HepG2 (cell line): ENCODE data around the gene MLLT10. TPM values are rescaled to one million over a fixed set of nuclear protein-coding genes. Genes with fewer than 3 reads are reported as not detected.
A peak's percentile ranks its signal among the peaks of the same experiment; 100 is the strongest.

ENCODE experiments used
- ARID5B ChIP-seq: IDR thresholded peaks from 2 replicates; pipeline ENCODE4 v1.4.0; 2020; ENCODE audit warnings: mild to moderate bottlenecking, missing genetic modification reagents
- BCL6 ChIP-seq: IDR thresholded peaks from 2 replicates; pipeline ENCODE4 v1.6.1; 2016; ENCODE audit warnings: missing genetic modification reagents, missing compliant biosample characterization
- CREB3 ChIP-seq: sonication (generic); formaldehyde crosslinking; IDR thresholded peaks from 2 replicates; pipeline ENCODE4 v1.5.0; 2020; ENCODE audit warnings: missing genetic modification reagents
- HDAC2 ChIP-seq: sonication (generic); formaldehyde crosslinking; IDR thresholded peaks from 2 replicates; pipeline ENCODE4 v1.4.0; 2020; ENCODE audit warnings: missing genetic modification reagents
- HMG20B ChIP-seq: conservative IDR thresholded peaks from 2 replicates; pipeline ENCODE4 v1.6.1; 2016; ENCODE audit warnings: missing genetic modification reagents, missing compliant biosample characterization
- ZMYM4 ChIP-seq: sonication (generic); formaldehyde crosslinking; IDR thresholded peaks from 2 replicates; pipeline ENCODE4 v1.8.1; 2023; ENCODE audit warnings: mild to moderate bottlenecking, missing genetic modification reagents
- polyA plus RNA-seq, 8 experiments: library from polyadenylated mRNA; depleted of rRNA in 3 of 8; stranded (reverse) in 7 of 8; unstranded in 1 of 8; fragments of >200 nt; fragmentation: Illumina TruSeq in 4 of 8; extraction: Trizol in 4 of 8; gene quantifications; 2 replicates each; pipeline versions ENCODE4 v1.2.1 to v1.2.3, GENCODE V29; 2011 to 2016; ENCODE audit warnings: low read depth in 4 of 8, missing spikeins in 1 of 8, mixed read lengths in 1 of 8; ENCODE audit not compliant: insufficient read depth in 1 of 8
- total RNA-seq, 5 experiments: library from RNA; depleted of rRNA; stranded (reverse); fragments of >200 nt; fragmentation: Illumina TruSeq; extraction: Trizol; gene quantifications; 2 replicates each; pipeline ENCODE4 v1.2.3, GENCODE V29; 2016; ENCODE audit warnings: low read depth in 1 of 5
- TF ChIP-seq, protein P1 (sequence below): IDR thresholded peaks from 2 replicates; pipeline ENCODE4 v1.6.1; 2016; ENCODE audit warnings: low read depth, borderline replicate concordance

MLLT10 gene
- total and polyA plus RNA-seq, 2 of the 13 experiments (the other 11 are each of a cell fraction or from before 2014, with no cell fraction given): 51.3 to 84.1 TPM

- TF ChIP-seq ARID5B (CRISPR knock-in tag) (peak; percentile 30; the same call in 1 of the 2 replicates), ZMYM4 (CRISPR knock-in tag) (0 out of 2 replicates have a peak, but pooled peaks have one; percentile 19), HDAC2 (CRISPR knock-in tag) (0 out of 2 replicates have a peak, but pooled peaks have one; percentile 38), BCL6 (CRISPR knock-in tag) (peak; percentile 66; the same call in 1 of the 2 replicates), HMG20B (peak; percentile 67; the same call in 1 of the 2 replicates), CREB3 (CRISPR knock-in tag) (no peak)
- TF ChIP-seq, protein P1, sequence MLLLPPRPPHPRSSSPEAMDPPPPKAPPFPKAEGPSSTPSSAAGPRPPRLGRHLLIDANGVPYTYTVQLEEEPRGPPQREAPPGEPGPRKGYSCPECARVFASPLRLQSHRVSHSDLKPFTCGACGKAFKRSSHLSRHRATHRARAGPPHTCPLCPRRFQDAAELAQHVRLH (CRISPR knock-in tag): no peak
These were observed 193.6 kb downstream of the MLLT10 start (continued) for GRCh38 chr10:21727452-21728168.
